Gastrocnemius medialis (tissue), 4 donors: ENCODE results near the gene ST6GALNAC2.

ENCODE experiments used
- CTCF ChIP-seq, 5 experiments: fragments of 450-650 bp in 3 of 5; fragments of 200-600 bp in 2 of 5; sonication (generic) in 2 of 5; IDR thresholded peaks in 4 of 5; conservative IDR thresholded peaks in 1 of 5; 1 replicate in 4 of 5; 2 replicates in 1 of 5; pipeline ENCODE4 v1.5.1; 2016 to 2019; ENCODE audit warnings: antibody characterized with exemption in 5 of 5, mild to moderate bottlenecking in 3 of 5, moderate library complexity in 3 of 5
- POLR2A ChIP-seq, 2 donors: fragments of 450-650 bp; IDR thresholded peaks; one replicate each; pipeline ENCODE4 v1.6.1; 2017; ENCODE audit warnings: antibody characterized with exemption in 2 of 2, mild to moderate bottlenecking in 2 of 2, moderate library complexity in 2 of 2

- TF ChIP-seq CTCF (IDR thresholded peaks at IDR 0.05 in 4 of 5, conservative IDR thresholded peaks at IDR 0.05 in 1 of 5) (no peak), POLR2A (IDR thresholded peaks at IDR 0.05) (no peak)
These were observed 29.4 kb upstream of the ST6GALNAC2 start for GRCh38 chr17:76614912-76615617.
